ENCODE results near the gene TMEM179. TPM values are rescaled to one million over a fixed set of nuclear protein-coding genes. Genes with fewer than 3 reads are reported as not detected.
"Not testable (repeated sequence)": the region's sequence is repeated elsewhere in the genome, so short reads cannot be mapped to it uniquely, and the experiment has no call there.

TMEM179 gene
- total RNA-seq, 1 donor from 2014 or later = not detected

DNA sequence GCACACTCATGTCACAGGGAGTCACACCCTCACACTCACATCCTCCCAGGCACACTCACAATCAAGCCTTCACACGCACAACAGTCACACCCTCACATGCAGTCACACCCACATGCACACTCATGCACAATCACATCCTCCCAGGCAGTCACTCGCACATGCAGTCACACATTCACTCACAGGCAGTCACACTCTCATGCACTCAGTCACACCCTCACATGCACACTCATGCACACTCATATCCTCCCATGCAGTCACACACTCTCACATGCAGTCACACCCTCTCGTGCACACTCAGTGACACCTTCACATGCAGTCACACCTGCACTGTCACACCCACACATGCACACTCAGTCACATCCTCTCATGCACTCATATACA lies 12.3 kb downstream of the TMEM179 start:
- intact Hi-C loops (cut with DNase I) = no loop called here
- no peak for ATAC-seq (ENCODE audit: poor library complexity)
- no peak for DNase-seq

DNA sequence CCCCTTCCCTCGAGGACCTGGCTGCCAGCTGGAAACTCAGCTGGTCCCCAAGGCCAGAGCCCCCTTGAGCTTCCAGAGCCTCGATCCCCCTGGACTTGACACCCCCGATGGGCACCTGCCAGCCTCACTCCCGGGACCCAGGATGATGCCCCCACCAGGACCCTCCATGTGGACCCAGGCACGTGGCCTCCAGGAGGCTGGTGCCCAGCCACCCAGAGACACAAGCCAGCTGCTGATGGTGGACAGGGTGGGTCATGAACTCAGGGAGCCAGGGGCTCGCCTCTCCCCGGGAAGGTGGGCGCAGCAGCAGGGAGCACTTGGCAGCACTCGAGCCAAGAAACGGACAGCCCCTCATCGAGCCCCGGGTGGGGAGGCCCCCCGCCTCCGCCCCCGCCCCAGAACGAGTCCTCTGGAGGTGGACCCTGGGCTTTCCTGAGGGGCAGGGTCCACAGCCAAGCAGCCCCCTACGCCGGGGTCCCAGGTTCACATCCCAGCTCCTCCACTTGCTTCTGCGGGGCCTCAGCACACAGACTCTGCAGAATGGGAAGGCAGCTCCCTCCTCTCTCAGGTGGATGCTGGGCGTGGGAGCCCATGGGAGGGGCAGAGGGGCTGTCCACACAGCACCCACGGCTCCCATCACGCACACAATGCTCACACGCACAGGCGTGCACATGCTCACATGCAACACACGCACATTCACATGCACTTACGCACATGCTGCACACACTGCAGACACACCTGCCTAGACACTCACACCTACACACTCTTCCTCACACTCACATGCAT lies 12.9 kb downstream of the TMEM179 start:
- intact Hi-C loops (cut with DNase I) = no loop called here
- DNase-seq (peak; percentile 35), ATAC-seq (ENCODE audit: poor library complexity) (no peak)

- intact Hi-C loops (cut with DNase I) = no loop called here
- DNase-seq (peak; percentile 27), ATAC-seq (ENCODE audit: poor library complexity) (no peak)
These were observed 13.5 kb downstream of the TMEM179 start for GRCh38 chr14:104591031-104591430.

DNA sequence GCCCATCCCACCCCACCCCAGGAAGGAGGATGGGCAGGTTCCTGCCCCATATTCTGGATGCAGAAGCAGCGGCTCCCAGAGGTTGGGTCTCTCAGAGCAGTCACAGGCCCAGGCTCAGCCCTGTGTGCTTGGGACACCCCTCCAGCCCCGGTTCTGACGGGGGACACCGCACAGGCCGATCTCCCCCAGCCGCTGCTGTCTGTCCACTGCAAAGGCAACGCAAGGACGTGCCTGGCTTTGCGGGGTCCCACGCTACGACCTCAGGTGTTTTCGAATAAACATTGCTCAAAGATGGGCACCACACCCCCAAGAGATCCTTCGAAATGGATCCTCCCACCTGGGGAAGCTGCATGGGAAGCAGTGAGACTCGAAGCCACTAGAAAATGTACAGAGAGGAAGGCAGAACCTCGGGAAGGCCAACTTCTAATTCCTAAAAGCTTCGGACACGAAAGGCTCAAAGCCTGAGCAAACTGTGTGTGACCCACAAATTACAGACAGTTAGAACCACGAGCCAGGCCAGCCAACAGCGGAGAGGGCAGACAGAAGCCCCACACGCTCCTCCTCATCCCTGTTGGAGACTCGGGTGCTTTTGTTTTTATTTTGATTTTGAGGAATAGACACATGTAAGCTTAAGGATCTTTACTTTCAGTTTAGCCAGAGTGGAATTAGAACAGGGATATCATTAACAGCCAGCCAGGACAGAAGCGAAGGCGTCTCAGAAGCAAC lies 14.2 kb downstream of the TMEM179 start:
- DNase-seq = peak; percentile 29
- no peak for ATAC-seq (ENCODE audit: poor library complexity)
- intact Hi-C loops (cut with DNase I) = no loop called here

DNA sequence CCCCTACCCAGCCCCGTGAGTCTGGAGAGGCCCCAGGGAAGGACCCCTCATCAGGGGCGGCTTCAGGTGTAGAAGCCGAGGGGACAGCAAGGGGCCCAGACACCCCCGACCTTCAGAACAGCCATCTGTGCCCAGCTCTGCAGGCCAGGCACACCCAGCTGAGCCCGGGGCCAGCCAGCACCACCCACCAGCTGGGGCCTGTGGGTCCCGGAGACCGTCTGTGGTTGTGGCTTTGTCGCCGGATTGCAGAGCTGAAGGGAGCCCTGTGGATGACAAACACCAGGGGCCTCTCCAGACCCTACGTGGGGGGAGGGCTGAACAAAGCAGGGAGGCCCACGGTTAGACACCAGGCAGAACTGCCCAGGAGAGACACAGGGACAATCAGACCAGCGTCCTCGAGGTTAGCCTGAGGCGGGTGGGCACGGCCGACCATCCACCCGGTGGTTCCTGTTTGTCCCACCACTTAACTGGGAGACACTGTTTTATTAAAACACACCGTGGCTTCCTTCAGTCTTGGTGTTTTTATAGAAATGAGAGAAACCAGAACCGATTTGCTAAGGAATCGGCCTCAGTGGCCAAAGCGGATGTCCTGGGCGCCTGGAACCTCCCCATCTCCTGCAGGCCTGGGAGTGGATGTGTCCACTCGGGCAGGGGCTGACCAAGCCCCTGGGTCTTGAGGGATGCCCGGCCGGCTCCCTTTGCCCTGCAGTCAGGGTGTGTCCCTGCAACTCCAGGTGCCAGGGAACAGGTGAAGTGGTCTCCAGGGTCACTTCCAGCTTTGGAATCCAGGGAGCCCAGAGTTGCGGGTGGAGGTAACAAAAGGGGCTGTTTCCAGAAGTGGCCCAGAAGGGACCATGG lies 15.0 kb downstream of the TMEM179 start:
- intact Hi-C loops (cut with DNase I) = no loop called here
- ATAC-seq (ENCODE audit: poor library complexity) (no peak), DNase-seq (no peak)

- intact Hi-C loops (cut with DNase I) = no loop called here
- ATAC-seq (ENCODE audit: poor library complexity) (no peak), DNase-seq (no peak)
These were observed 16.3 kb downstream of the TMEM179 start for GRCh38 chr14:104588066-104588857.

DNA sequence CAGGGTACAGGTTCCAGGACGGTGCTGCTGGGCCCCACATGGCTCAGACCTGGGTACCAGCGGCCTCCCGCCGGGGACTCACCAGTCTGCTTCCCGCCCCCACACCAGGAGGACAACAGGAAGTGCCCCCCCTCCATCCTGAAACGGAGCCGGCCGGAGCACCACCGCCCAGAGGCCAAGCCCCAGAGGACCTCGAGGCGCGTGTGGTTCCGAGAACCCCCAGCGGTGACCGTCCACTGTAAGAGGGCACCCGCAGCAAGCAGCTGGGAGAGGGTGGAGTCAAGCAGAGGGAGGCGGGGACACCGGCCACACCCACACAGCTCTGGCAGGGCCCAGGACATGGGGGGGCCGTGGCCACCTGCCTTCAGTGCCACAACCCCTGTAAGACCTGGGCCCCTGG lies 16.9 kb downstream of the TMEM179 start:
- DNase-seq (no peak), ATAC-seq (ENCODE audit: poor library complexity) (no peak)
- intact Hi-C loops (cut with DNase I) = no loop called here

- DNase-seq = peak; percentile 89
- ATAC-seq (ENCODE audit: poor library complexity) = peak; percentile 47
- intact Hi-C loops (cut with DNase I) = no loop called here
These were observed 17.5 kb downstream of the TMEM179 start for GRCh38 chr14:104586832-104587620.

GRCh38 chr14:104585966-104586697 lies 18.4 kb downstream of the TMEM179 start:
- ATAC-seq (ENCODE audit: poor library complexity) (peak; percentile 23), DNase-seq (peak; percentile 82)
- intact Hi-C loops (cut with DNase I) = no loop called here

DNA sequence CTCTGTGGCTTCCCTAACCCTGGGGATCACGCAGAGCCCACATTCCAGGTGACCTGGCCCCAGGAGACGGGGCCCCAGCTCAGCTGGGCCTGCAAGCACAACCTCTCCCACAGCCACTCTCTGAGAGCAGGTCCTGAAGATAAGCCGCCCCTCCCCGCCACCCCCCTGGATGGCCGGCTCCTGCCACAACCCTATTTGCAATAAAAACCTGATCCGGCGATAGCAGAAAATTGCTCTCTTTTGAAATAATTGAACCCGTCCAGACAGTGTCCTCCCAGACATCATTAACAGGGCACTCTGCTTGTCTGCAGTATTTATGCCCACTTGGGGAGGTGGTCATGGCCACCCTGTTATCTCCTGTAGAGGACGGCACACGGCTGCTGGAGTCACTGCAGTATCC lies 20.0 kb downstream of the TMEM179 start:
- DNase-seq (no peak), ATAC-seq (ENCODE audit: poor library complexity) (no peak)
- intact Hi-C loops (cut with DNase I) = no loop called here

- ATAC-seq (ENCODE audit: poor library complexity) (no peak), DNase-seq (no peak)
- intact Hi-C loops (cut with DNase I) = no loop called here
These were observed 20.9 kb downstream of the TMEM179 start for GRCh38 chr14:104583424-104584306.

GRCh38 chr14:104582662-104583061 lies 21.9 kb downstream of the TMEM179 start:
- peak; percentile 88 for DNase-seq
- intact Hi-C loops (cut with DNase I) = no loop called here
- peak; percentile 61 for ATAC-seq (ENCODE audit: poor library complexity)

DNA sequence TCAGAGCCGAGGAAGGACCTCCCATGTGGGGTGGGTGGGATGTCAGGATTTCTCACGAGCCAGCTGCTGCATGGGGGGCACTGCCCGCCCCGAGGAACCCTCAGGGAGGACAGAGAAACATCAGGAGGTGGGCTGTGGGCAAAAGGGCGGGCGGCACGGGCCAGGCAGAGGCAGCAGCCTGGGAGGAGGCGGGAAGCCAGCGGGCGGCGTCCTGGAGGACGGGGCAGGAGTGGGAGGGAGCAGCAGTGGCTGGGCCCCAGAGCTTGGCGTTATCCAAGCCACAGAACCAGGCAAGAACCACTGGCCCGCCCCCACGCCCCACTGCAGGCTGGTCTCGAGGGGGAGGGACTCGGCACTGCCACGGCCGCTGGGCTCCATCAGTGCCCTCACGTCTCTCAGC lies 22.6 kb downstream of the TMEM179 start:
- intact Hi-C loops (cut with DNase I) = no loop called here
- peak; percentile 59 for ATAC-seq (ENCODE audit: poor library complexity)
- peak; percentile 89 for DNase-seq

DNA sequence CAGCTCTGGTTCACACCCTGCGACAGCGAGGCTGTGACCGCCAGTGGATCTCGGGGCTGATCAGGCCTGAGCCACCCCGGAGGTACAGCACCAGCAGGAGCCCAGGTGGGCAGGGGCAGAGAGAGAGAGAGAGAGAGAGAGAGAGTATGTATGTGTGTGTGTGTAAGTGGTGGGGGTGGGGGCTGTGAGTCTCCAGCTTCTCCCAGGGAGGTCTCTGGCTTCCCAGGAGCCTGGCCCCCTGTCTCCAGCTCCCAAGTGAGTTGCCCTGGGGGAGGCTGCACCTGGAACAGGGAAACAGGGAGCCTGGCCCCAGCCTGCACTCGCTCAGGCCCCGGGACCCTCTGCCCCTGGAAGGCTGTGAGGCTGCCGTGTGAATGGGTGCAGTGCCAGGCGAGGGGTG lies 23.1 kb downstream of the TMEM179 start:
- ATAC-seq (ENCODE audit: poor library complexity) (no peak), DNase-seq (no peak)
- intact Hi-C loops (cut with DNase I) = no loop called here

- intact Hi-C loops (cut with DNase I) = no loop called here
- DNase-seq = peak; percentile 90
- peak; percentile 42 for ATAC-seq (ENCODE audit: poor library complexity)
These were observed 23.6 kb downstream of the TMEM179 start for GRCh38 chr14:104580961-104581360.

DNA sequence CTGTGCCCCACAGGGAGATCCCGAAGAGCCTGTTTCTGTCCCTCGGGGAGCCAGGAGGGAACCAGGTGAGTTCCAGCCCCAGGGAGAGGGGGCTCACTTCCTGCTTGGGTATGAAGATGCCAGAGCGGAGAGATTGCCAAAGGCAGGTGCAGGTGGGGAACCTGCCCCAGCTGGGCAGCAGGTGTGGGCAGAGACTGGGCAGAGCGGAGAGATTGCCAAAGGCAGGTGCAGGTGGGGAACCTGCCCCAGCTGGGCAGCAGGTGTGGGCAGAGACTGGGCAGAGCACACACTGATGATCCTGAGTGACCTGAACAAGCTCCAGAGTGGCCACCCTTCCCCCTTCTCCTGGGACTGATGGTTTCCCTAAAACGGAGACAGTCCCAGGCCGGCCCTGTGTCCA lies 24.6 kb downstream of the TMEM179 start:
- ATAC-seq (ENCODE audit: poor library complexity); DNase-seq; intact Hi-C loops (cut with DNase I): not testable (repeated sequence)

Measured in Right ventricle myocardium superior (tissue), 1 donor.